Medulla oblongata (tissue), 1 donor: ENCODE measurements around the gene FOXS1.
A peak's percentile ranks its signal among the peaks of the same experiment; 100 is the strongest.
"Not testable (repeated sequence)": the region's sequence is repeated elsewhere in the genome, so short reads cannot be mapped to it uniquely, and the experiment has no call there.

ENCODE experiments used
- DNase-seq: peaks from one replicate; pipeline ENCODE4 v3.0.0-alpha.2; 2015; ENCODE audit errors: extremely low spot score

FOXS1 gene

GRCh38 chr20:31840906-31841816 lies 4.2 kb downstream of the FOXS1 start:
- DNase-seq, result no peak

GRCh38 chr20:31839782-31840487 lies 5.5 kb downstream of the FOXS1 start:
- no peak for DNase-seq

- no peak for DNase-seq
These were observed 6.6 kb downstream of the FOXS1 start for GRCh38 chr20:31838646-31839292.

- DNase-seq, result no peak
These were observed 7.5 kb downstream of the FOXS1 start for GRCh38 chr20:31837896-31838397.

- no peak for DNase-seq
These were observed 8.4 kb downstream of the FOXS1 start for GRCh38 chr20:31836853-31837608.

- peak; percentile 79 for DNase-seq
These were observed 9.2 kb downstream of the FOXS1 start for GRCh38 chr20:31835977-31836852.

GRCh38 chr20:31835554-31835953 lies 9.8 kb downstream of the FOXS1 start:
- no peak for DNase-seq

- DNase-seq, result no peak
These were observed 11.4 kb downstream of the FOXS1 start for GRCh38 chr20:31833931-31834521.

- DNase-seq, result peak; percentile 28
These were observed 12.1 kb downstream of the FOXS1 start for GRCh38 chr20:31833130-31833930.

- no peak for DNase-seq
These were observed 13.6 kb downstream of the FOXS1 start for GRCh38 chr20:31831771-31832306.

GRCh38 chr20:31831211-31831610 lies 14.2 kb downstream of the FOXS1 start:
- DNase-seq, result no peak

- no peak for DNase-seq
These were observed 14.9 kb downstream of the FOXS1 start for GRCh38 chr20:31830406-31830981.

- no peak for DNase-seq
These were observed 15.7 kb downstream of the FOXS1 start for GRCh38 chr20:31829731-31830130.

GRCh38 chr20:31828016-31828415 lies 17.4 kb downstream of the FOXS1 start:
- not testable (repeated sequence) for DNase-seq

GRCh38 chr20:31827059-31827458 lies 18.3 kb downstream of the FOXS1 start:
- no peak for DNase-seq

- no peak for DNase-seq
These were observed 19.3 kb downstream of the FOXS1 start for GRCh38 chr20:31826074-31826473.

- DNase-seq, result no peak
These were observed 20.7 kb downstream of the FOXS1 start for GRCh38 chr20:31824554-31825313.

GRCh38 chr20:31824125-31824485 lies 21.3 kb downstream of the FOXS1 start:
- no peak for DNase-seq
